Measurements from ENCODE around the gene TNS3. TPM values are rescaled to one million over a fixed set of nuclear protein-coding genes. Genes with fewer than 3 reads are reported as not detected.

Gene TNS3
- total RNA-seq, 2 donors from 2014 or later = 0.50 TPM; not detected in 1

DNA sequence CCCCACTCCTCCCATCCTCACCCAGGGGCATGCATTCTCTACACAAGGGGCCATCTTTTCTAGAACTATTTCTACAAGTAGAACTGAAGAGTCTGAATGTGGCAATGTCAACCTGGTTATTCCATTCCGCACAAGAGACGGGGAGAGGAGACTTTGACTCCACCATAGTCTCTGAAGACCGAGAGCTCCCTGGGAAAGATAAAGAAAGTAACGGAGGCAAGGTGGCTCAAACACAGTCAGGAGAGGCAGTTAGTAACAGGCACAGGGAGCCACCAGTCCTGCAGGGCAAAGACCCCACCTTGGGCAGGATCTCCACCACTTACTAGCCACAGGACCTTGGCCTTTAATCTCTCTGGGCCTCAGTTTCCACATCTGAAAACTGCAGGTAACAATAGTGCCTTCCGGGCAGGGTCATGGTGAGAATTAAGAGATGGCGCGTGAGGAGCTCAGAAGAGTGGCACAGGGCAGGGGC lies 100.3 kb downstream of the TNS3 start:
- ATAC-seq (no peak), DNase-seq (ENCODE audit: low spot score) (no peak)
- H3K36me3 Mint-ChIP-seq = no peaks in the 10 kb centered on the region
- H3K4me1 Mint-ChIP-seq (ENCODE audit: low read depth in 2 of 2) = peaks cover 0 to 6% of the 10 kb centered on the region in 2 donors
- H3K4me3 Mint-ChIP-seq = no peak overlapping the region
- no peaks in the 10 kb centered on the region for H3K9me3 Mint-ChIP-seq
- peaks cover 5 to 16% of the 10 kb centered on the region in 2 donors for H3K27me3 Mint-ChIP-seq
- no peak overlapping the region for H3K27ac Mint-ChIP-seq

DNA sequence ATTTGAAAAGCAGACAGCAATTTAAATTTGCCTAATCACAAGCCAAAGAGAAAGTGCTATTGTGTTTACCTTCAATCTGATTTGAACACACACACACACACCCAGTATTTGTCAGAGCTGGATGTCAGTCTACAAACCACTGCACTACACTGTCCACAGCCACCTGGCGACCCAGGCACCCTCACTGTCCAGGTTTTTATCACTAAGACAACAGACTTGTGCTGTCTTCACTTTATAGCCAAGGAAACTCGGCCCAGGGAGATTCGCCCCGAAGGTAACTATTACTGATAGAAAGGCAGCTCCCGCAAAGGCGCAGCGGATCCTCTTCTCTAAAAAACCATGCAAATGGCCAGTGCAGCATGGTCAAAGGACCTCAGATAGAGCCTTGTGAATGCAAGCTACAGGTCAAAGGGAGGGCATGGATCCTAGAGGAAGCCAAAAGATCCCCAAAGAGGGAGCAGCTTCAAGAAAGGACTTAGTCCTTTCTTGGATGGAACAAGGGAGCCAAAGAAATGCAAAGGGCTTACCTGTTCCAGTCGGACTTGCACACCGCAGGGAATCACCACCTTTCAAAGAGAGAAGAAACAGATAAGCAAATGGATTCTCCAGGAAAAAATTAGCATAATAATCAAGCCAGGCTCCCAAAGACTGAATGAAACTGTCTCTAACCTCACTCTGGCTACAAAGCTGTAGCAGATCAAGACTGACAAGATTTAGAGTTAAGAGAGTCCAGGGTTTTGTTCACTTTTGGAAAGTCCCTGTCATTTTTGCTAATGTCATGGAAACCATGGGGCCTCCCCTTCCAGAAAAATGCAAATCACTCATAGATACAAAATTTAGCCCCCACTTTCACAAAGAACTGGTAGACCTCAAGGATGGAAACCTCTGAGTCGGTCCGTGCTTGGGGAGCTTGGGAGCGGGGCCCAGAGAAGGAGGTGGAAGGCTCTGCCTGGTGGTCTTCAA lies 101.1 kb downstream of the TNS3 start:
- ATAC-seq = no peak
- Mint-ChIP-seq H3K4me1 (ENCODE audit: low read depth in 2 of 2) (peaks cover 0 to 6% of the 10 kb centered on the region in 2 donors), H3K27ac (no peak overlapping the region)

GRCh38 chr7:47479821-47480575 lies 101.9 kb downstream of the TNS3 start:
- Mint-ChIP-seq H3K9me3 (no peaks in the 10 kb centered on the region), H3K4me1 (ENCODE audit: low read depth in 2 of 2) (peaks cover 0 to 6% of the 10 kb centered on the region in 2 donors), H3K36me3 (no peaks in the 10 kb centered on the region), H3K4me3 (no peak overlapping the region), H3K27me3 (peaks cover 6 to 18% of the 10 kb centered on the region in 2 donors), H3K27ac (no peak overlapping the region)
- ATAC-seq (no peak), DNase-seq (ENCODE audit: low spot score) (no peak)

More for the DNA sequence above, 101.1 kb downstream of the TNS3 start:
- no peak for DNase-seq (ENCODE audit: low spot score)
- Mint-ChIP-seq H3K4me3 (no peak overlapping the region), H3K36me3 (no peaks in the 10 kb centered on the region), H3K9me3 (no peaks in the 10 kb centered on the region), H3K27me3 (peaks cover 6 to 18% of the 10 kb centered on the region in 2 donors)

- Mint-ChIP-seq H3K4me3 (no peak overlapping the region), H3K27ac (no peak overlapping the region), H3K4me1 (ENCODE audit: low read depth in 2 of 2) (peaks cover 0 to 6% of the 10 kb centered on the region in 2 donors), H3K36me3 (no peaks in the 10 kb centered on the region), H3K27me3 (peaks cover 6 to 18% of the 10 kb centered on the region in 2 donors), H3K9me3 (no peaks in the 10 kb centered on the region)
- ATAC-seq (no peak), DNase-seq (ENCODE audit: low spot score) (no peak)
Measured at GRCh38 chr7:47478926-47479711, 102.8 kb downstream of the TNS3 start.

DNA sequence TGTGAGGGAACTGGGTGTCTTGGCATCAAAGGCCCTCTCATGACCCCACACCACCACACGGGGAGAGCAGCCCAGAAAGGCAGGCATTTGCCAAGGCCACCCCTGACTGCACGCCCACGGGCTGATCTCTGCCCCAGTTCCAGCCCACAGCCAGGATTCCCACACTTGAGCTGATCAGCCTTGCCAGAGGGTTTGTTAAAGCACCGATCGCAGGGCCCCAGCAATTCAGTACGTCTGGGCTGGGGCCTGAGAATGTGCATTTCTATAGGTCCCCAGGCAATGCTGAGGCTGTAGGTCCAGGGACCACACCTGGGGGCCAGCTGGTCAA lies 103.9 kb downstream of the TNS3 start:
- Mint-ChIP-seq H3K27me3 (peaks cover 6 to 17% of the 10 kb centered on the region in 2 donors), H3K27ac (no peak overlapping the region), H3K9me3 (no peaks in the 10 kb centered on the region), H3K36me3 (no peaks in the 10 kb centered on the region), H3K4me1 (ENCODE audit: low read depth in 2 of 2) (peaks cover 0 to 6% of the 10 kb centered on the region in 2 donors), H3K4me3 (no peak overlapping the region)
- DNase-seq (ENCODE audit: low spot score) (no peak), ATAC-seq (no peak)

- peaks cover 2 to 11% of the 10 kb centered on the region in 2 donors for H3K27me3 Mint-ChIP-seq
- H3K4me3 Mint-ChIP-seq = no peak overlapping the region
- ATAC-seq (no peak), DNase-seq (ENCODE audit: low spot score) (peak; percentile 53)
- peaks cover 0 to 6% of the 10 kb centered on the region in 2 donors for H3K4me1 Mint-ChIP-seq (ENCODE audit: low read depth in 2 of 2)
- no peaks in the 10 kb centered on the region for H3K9me3 Mint-ChIP-seq
- H3K36me3 Mint-ChIP-seq = no peaks in the 10 kb centered on the region
- no peak overlapping the region for H3K27ac Mint-ChIP-seq
Measured at GRCh38 chr7:47477191-47478016, 104.5 kb downstream of the TNS3 start.

- Mint-ChIP-seq H3K36me3 (no peaks in the 10 kb centered on the region), H3K4me3 (no peak overlapping the region), H3K27me3 (peaks cover 2 to 10% of the 10 kb centered on the region in 2 donors), H3K9me3 (no peaks in the 10 kb centered on the region), H3K4me1 (ENCODE audit: low read depth in 2 of 2) (no peaks in the 10 kb centered on the region), H3K27ac (no peak overlapping the region)
- DNase-seq (ENCODE audit: low spot score) (no peak), ATAC-seq (no peak)
Measured at GRCh38 chr7:47475880-47476227, 106.1 kb downstream of the TNS3 start.

- peak; percentile 52 to 77 for ATAC-seq
- H3K36me3 Mint-ChIP-seq = no peaks in the 10 kb centered on the region
Measured at GRCh38 chr7:47474937-47475879, 106.7 kb downstream of the TNS3 start.

GRCh38 chr7:47474211-47474936 lies 107.5 kb downstream of the TNS3 start:
- Mint-ChIP-seq H3K27me3 (peaks cover 2 to 10% of the 10 kb centered on the region in 2 donors), H3K4me1 (ENCODE audit: low read depth in 2 of 2) (no peaks in the 10 kb centered on the region), H3K36me3 (no peaks in the 10 kb centered on the region), H3K27ac (no peak overlapping the region), H3K9me3 (no peaks in the 10 kb centered on the region), H3K4me3 (no peak overlapping the region)
- DNase-seq (ENCODE audit: low spot score) = no peak
- ATAC-seq = no peak

More at GRCh38 chr7:47474937-47475879, 106.7 kb downstream of the TNS3 start:
- Mint-ChIP-seq H3K4me3 (no peak overlapping the region), H3K27me3 (peaks cover 2 to 10% of the 10 kb centered on the region in 2 donors), H3K27ac (no peak overlapping the region), H3K9me3 (no peaks in the 10 kb centered on the region), H3K4me1 (ENCODE audit: low read depth in 2 of 2) (no peaks in the 10 kb centered on the region)
- peak; percentile 68 for DNase-seq (ENCODE audit: low spot score)

DNA sequence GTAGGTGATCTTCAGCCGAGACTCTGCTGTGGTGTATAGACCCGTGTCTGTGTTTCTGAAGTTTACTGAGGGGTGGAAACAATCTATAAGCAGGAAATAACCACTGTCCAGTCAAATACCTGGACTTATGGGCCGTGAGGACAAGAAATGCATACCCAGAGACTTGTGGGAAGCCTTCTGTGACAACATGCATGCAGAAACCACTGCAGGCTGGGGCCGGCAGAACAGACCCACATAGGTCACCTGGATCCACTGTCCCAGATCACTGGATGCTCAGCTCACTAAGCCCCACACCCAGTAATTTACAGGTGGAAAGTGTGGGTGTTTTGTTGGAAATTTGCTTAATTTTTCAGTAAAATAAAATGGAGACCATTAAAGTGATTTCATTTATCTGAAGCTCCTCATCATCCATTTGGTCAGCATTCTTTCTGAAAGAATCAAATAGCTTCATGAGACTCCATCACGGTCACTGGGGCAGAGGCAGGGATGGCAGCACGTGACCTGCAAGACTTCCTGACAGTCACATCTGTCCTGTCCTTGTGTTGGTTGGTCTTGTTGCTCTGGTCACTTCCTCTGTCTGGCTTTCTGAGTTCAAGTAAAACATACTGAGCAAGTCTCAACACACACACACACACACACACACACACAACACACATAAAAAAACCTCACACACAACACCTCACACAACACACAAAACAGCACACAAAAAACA lies 108.3 kb downstream of the TNS3 start:
- ATAC-seq (no peak), DNase-seq (ENCODE audit: low spot score) (no peak)
- Mint-ChIP-seq H3K4me1 (ENCODE audit: low read depth in 2 of 2) (no peaks in the 10 kb centered on the region), H3K9me3 (no peaks in the 10 kb centered on the region), H3K36me3 (no peaks in the 10 kb centered on the region), H3K27me3 (peaks cover 2 to 8% of the 10 kb centered on the region in 2 donors), H3K27ac (no peak overlapping the region), H3K4me3 (no peak overlapping the region)

All from natural killer cell treated with Interleukin-12 subunit alpha and Interleukin-12 subunit beta and Interleukin-15 and Interleukin-18, amount 100 ng/mL, for 72 hours (primary cell).